Inflammatory macrophage treated with lipopolysaccharide for 4 hours (primary cell): Measurements from ENCODE around the gene FBXO44.
A peak's percentile ranks its signal among the peaks of the same experiment; 100 is the strongest.

Experiments
- DNase-seq: peaks from one replicate; pipeline ENCODE4 v3.0.0-alpha.2; 2020

Gene FBXO44

DNA sequence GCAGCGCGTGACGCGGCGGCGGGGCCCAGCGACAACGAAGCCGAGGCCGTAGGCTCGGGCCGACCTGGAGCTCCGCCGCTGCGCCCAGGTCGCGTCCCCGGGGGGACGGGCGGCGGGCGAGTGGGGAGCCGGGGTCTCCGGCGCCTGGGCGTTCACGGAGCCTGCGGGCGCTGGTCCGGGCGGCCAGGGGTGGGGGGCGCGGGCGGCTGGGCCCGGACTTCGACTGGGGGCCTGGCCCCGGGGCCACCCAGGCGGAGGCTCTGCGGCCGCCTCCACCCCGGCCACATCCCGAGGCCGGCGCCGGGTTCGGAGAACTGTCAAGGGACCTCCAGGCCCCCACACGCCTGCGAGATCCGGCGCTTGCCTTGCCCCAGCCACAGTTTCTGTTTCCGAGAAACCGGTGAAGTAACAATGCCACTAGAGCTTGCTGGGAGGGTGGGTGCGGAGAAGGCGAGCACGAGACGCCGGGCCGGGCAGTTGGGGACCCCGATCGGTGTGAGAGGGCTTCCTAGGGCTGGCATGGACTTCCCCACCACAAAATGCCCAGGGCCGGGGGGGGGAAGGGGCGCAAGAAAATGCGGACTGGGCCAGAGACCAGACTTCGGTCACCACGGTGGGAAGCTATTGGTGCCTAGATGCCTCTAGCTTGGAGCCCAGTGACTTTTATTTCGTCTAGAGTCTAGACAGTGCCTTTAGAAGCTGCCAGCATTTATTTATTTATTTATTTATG lies 9.8 kb downstream of the FBXO44 start:
- DNase-seq = peak; percentile 77

DNA sequence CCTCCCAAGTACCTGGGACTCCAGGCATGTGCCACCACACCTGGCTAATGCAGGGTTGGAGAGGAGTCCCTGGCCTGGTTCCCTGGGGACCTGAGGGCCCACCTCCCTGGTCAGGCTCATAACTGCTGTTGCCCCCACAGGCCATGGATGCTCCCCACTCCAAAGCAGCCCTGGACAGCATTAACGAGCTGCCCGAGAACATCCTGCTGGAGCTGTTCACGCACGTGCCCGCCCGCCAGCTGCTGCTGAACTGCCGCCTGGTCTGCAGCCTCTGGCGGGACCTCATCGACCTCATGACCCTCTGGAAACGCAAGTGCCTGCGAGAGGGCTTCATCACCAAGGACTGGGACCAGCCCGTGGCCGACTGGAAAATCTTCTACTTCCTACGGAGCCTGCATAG lies 13.8 kb downstream of the FBXO44 start:
- no peak for DNase-seq

DNA sequence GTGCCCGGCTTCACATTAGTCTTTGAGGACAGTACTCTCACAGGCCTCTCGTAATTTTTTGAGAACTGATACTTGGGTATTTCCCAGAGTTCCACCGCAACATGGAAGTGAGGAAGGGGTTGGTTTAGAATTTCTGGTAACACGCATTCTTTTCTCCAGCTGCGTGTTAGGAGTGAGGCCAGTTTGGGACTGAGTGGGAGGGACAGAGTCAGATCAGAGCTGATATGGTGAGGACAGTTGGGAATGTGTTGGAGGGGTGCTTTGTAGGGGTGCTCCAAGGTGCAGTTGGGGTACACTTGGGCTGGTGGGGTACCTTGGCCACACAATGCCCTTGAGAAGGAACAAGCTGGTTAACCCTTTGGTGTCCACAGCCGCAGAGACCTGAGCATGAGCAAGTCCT lies 16.1 kb downstream of the FBXO44 start:
- DNase-seq = peak; percentile 53

DNA sequence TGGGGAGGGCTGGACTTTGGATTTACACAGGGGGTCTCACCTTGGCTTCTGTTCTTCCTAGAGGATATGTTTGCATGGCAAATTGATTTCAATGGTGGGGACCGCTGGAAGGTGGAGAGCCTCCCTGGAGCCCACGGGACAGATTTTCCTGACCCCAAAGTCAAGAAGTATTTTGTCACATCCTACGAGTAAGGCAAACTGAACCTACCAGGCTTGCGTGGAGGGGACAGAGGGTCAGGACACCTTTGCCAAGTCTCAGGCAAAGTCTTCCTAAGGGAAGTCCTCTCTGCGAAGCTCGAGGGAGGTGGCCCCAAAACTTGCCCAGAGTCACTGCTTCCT lies 16.5 kb downstream of the FBXO44 start:
- DNase-seq = no peak

DNA sequence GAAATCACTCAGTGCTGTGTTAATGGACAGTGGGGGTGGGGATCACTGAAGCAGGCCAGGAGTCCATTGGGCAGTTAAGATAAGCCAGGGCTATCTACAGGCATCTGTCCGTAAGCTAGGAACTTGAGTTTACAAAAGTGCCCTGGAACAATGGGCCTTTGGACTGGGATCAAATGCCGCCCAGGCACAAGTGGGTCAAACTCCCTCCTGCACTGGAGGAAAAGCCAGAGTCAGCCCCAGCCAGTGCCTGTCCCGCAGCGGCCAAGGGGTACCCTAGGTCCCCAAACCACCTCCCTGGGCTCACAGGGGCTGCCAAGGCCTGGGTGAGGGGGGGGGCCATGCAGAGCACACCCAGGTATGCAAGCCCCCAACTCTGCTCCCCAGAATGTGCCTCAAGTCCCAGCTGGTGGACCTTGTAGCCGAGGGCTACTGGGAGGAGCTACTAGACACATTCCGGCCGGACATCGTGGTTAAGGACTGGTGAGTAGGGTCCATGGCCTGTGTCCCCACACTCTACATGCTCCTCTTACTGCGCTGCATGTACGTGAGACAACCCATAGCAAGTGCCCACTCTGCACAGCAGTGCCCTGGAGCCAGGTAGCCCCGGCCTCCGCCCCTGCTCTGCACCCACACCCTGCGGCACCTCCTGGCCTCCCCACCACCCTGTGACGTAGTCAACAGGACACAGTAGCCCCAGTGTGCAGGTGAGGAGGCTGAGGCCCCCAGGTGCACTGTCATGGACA lies 17.0 kb downstream of the FBXO44 start:
- no peak for DNase-seq

DNA sequence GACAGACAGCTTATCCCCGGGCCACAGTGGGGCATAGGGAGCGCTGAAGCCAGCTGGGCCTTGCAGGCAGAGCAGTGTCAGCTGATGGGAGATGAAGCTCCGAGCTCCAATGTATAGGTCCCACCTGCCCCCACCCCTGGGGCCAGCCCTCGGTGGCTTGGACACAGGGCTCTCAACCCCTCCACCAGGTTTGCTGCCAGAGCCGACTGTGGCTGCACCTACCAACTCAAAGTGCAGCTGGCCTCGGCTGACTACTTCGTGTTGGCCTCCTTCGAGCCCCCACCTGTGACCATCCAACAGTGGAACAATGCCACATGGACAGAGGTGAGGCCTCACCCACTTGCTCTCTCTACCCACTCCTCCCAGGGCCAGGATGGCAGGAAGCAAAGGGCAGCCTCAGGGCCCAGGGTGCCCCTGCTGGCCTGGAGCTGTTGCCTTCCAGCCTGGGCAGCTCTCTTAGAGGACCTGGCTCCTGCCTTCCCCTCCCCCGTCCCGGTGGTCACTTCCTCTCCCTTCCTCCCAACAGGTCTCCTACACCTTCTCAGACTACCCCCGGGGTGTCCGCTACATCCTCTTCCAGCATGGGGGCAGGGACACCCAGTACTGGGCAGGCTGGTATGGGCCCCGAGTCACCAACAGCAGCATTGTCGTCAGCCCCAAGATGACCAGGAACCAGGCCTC lies 18.6 kb downstream of the FBXO44 start:
- no peak for DNase-seq

DNA sequence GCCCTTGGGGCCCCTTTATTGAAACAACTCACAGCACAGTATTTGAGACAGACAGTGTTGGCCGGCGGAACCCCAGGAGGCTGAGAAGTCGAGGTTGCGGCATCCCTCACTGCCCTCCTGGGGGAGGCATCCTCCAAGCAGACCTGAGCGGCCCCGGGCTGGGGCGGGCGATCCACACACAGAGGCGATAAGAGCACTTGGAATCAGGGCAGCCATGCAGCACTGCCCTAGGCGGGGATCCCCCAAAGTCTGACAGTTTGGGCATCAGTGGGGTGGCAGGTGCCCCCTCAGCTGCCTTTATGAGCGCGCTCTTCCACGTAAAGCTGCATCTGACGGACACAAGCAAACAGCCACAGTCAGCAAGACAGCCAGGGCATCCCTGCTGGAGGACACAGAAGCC lies 19.8 kb downstream of the FBXO44 start:
- no peak for DNase-seq

DNA sequence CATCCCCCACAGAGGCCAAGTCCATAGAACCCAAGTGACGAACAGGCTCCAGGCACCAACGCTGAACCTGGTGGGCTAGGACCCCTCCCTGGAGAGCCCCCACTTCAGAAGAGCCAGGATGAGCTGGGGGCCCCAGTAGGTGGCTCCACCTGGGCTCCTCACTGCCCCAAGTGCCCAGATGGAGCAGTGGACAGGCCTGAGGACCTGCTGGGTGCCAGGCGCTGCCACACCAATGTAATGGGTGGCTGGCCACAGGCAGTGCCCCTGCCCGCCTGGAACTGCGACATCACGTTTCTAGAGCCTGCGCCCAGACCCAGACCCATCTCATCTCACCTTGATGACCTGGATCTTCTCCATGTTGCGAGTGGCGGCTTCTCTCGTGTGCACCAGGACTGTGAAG lies 20.6 kb downstream of the FBXO44 start:
- DNase-seq = no peak

DNA sequence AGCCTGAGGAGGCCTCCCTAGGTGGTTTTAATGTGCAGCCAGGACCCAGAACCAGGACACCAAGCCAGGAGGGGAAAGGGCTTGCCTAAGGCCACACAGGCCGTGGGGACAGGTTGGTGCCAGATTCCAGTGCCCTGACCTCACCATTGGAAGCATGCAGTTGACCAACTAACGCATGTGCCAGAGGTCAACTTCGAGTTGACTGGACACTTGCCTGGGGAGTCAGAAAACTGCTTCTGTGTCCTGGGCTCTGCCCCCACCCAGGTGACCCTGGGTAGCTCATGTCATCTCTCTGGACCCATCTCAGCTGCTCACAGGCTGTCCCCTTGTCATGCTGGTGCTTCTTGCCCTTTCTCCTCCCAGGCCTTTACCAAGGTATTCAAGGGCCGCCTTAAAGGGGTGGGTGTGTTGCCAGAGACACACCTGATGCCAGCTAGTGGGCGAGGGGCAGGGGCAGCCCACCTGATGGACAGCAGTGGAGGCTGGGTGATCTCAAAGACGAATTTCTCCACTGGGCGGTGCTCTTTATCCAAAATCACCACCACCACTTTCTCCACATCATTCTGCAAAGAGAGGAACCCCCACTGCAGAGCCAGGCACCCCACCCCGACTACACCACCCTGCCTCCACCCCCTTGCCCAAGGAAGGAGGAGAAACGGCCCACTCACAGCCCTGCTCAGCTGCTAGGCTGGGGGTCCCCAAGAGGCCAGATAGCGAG lies 21.9 kb downstream of the FBXO44 start:
- no peak for DNase-seq

DNA sequence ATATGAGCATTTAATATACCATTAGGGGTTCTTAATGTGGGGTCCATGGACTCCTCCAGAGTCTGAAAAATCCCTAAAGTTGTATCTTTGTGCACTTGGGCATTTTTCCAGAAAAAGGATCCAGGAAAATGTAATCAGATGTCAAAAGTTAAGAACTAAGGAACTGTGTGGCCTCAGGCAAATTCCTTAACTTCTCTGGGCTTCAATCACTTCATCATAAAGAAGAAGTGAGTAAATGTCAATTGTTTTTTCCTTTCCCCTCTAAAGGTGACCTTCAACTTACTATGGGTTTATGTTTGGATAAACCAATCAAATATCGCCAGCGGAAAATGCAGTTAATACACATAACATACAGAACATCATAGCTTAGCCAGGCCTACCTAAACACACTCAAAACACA lies 23.8 kb downstream of the FBXO44 start:
- DNase-seq = no peak

DNA sequence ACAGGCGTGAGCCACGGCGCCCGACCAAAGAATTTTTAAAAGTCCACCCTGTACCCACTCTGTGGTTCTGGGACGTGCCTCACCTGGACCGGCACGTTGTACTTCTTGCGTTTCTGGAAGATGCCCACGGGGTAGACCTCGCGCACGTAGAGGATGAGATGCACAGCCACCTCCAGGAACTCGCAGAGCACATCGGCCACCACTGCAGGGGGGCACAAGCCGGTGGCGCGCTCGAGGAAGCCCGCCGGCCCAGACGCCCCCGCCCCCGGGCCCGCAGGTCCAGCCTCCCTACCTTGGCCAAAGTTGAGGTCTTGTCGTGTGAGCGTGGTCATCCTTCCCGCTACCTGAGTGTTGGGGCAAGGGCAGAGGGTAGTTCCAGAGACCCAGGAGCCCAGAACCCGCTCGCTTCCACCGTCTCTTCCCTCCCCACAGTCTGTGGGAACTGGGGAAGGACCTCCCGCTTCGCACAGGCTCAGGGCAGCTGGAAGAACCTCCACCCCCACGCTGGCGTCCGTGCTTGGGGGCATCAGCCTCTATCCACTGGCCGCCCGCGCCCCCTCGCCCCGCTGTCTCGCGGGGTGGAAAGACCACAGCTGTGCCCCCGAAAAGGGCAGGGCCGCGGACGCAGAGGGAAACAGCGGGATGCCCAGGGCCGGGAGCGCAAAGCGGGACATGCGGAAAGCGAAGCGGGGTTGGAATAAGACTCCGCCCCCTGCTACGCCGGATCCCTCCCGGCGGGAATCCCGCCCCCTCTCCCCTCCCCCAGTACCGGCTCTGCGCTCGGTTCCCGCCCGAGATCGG lies 25.8 kb downstream of the FBXO44 start:
- DNase-seq = no peak

DNA sequence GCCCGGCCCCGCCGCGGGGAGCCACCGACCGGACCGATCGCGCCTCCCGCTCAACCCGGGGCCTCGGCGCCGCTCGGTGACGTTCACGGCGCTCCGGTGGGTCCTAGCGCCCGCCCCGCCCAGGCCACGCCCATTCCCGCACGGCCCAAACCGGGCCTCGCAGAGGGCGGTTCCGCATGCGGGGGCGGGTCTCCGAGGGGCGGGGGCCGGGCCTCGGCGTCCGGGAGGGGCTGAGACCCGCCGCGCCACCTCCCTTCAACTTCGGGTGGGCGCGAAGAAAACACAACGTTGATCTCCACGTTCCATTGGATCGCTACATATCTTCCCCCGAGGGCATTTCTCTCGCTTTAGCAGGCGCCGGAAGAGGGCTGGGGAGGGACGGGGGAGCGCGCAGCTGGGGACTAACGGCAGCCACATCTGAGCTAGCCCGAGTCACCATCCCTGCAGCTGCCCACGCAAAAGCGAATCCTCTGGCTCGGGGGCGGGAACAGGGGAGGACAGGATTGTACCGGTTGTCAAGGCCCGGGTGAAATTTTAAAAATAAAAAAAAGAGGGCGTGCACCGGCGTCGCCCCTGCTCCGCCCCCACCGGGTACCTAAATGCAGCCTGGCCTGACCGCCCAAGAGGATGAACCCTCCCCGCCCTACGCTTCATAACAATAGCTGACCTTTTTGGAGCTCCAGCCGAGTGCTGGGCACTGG lies 26.5 kb downstream of the FBXO44 start, which contains the start of gene MAD2L2:
MAD2L2 (minus strand) TSS at position 78 of the 701 bp plus-strand sequence. CDS start 547 bp downstream, outside the sequence.
- DNase-seq = peak; percentile 84

DNA sequence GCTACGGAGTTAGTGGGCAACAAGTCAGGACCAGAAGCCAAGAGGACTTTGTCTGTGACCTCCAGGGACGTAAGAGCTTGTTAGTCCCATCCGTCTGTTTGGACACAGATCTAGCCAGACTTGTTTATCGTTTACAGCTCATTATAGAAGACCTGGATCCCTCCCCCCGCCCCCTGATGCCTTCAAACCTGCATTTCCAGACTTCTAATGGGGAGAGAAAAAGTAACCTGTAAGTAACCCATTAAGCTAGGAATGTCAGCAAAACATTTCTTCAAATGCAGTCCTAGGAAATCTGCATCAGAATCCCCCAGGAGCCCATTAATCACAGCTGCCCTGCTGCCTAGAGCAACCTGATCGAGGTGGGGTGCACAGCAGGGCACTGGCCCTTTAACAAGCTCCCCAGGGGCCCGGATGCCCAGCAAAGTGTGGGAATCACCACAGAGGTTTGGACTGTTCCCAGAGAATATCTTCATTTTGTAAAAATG lies 27.7 kb downstream of the FBXO44 start:
- no peak for DNase-seq

DNA sequence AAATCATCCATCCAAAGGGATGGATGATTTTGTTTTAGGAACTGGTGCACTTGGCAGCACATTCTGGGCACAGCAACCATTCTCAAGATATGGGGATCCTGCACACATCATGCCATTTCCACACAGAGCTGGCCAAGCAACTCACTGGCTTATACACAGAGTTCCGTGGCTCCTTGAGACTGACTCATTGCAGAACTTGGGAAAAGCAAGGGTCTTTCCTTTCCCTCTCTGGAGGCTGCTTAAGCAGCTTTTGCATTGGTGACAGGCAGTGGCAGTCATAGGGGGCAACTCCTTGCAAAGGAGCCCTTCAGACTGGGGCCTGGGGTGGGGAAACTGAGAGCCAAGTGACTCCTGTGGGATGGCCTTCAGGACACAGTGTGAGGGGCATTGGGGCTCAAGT lies 28.1 kb downstream of the FBXO44 start:
- DNase-seq = no peak

DNA sequence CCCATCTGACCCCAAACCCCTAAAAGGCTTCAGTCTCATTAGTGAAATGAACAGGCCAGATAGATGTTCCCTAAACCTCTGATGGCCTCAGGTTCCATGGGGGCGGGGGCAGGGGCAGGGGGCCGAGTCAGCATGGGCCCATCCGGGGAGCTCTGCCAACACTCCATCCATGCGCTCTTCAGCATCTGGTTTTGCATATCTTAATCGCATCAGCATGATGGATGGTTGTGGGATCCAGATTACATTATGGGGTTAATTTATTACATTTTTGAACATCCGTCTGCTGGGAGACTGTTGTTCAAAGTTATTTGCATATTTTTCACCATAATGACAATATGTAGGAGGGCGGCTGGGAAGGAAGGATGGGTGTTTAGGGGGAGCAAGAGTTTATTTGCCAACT lies 29.4 kb downstream of the FBXO44 start:
- no peak for DNase-seq

DNA sequence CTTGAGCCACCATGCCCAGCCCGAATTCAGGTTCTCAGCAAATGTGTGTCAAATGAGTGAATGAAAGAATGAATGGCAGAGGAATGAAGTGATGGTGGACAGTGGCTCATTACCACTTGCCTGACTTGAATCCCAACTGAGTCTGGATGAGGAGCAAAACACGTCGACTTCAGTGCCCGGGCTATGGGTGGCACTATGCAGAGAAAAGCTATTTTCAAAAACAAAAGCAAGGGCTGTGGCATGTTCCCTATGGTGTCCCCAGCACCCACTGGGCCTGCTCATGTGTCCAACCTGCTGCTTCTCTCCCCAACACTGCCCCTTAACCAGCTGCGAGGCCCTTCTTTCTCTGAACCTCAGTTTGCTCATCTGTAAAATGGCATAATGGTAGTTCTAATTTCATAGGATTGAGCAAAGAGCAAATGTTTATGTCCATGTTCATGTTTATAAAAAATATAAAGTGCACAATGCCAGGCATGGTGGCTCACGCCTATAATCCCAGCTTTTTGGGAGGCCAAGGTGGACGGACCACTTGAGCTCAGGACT lies 30.6 kb downstream of the FBXO44 start:
- DNase-seq = no peak

DNA sequence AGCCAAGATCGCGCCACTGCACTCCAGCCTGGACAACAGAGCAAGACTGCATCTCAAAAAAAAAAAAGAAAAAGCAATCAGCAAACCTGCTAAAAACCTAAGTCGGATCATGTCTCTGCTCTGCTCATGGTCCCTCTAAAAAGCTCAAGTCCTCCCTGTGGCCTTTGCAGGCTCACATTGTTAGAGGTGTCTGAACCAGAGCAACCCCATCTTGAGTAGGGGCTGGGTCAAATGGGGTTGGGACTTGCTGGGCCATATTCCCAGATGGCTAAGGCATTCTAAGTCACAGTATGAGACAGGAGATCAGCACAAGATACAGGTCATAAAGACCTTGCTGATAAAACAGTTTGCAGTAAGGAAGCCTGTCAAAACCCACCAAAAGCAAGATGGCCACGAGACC lies 33.8 kb downstream of the FBXO44 start:
- DNase-seq = no peak

DNA sequence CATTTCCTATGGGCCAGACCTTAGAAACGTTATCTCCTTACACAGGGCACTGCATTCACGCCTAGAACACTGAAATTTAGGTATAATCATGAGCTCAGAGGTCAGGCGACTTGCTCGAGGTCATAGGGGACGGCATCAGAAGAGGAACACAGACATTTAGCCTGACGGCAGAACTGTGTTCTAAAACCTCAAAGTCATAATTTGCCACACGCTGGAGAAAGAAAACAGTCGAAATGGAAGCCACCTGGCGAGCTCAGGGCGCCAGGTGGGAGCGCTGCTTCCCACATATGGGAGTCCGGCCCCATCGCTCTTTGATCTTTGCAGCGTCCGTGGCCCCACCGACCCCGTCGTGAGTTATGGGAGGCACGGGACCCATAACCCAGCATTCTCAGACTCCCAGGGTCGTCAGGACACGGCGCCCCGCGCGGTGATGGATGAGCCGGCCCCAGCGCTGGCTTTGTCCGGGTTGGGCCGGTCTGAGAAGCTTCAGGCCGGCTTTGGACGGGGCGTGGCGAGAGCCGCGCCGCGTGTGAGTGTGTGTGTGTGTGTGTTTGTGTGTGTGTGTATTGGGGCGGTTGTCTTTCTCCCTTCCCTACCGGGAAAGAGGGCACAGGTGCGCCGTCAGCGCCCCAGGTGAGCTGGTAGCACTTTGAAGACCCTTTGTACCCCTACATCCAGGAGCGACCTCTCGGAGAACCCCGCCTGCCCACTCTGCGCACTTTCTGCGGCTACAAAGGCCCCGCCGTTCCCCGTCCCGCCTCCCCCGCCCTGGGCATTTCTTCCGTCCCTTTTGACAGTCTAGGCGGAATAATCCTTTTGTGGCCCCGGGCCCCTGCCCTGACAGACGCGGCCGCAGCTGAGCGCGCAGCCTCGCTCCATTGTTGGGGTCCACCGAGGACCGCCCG lies 36.0 kb downstream of the FBXO44 start:
- peak; percentile 36 for DNase-seq

DNA sequence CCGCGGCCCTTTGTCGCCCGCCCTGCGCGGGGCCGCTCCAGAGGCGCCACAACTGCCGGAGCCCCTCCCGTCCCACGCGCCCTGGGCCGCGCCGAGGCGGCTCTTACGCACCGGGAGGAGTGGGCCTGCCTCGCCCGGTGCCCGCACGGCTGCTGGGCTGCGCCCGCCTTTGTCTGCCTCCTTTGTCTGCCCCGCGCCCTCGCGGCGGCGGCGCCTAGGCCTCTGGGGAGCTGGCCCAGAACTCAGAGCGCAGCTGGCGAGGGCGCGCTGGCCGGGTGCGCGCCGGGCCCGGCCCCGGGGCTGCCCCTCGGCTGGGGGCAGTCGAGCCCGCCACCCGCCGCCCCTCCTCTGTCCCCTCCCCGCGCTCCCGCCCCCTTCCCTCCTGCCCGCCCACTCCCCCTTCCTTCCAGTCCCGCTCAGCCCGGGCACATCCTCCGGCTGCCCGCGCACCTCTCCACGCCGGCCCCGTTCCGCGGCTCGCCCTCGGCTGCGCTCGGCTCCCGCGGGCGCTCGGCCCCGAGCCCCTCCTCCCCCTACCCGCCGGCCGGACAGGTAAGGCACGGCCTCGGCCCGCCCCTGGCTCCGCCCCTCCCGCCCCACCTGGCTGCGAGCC lies 36.7 kb downstream of the FBXO44 start, which contains the start of gene DRAXIN:
DRAXIN (plus strand) TSS at position 409 of the 613 bp plus-strand sequence. CDS start 14,549 bp downstream, outside the sequence.
- DNase-seq = no peak
